Coronary artery (tissue), 2 donors: ENCODE results near the gene COL5A1.

Experiments
- DNase-seq: peaks from one replicate; pipeline ENCODE4 v3.0.0-alpha.2; 2017; ENCODE audit warnings: low spot score
- H3K27ac ChIP-seq, 2 donors: fragments of 200-600 bp; sonication (generic); one replicate each; pipeline ENCODE4 v1.5.1; 2016 to 2019
- H3K4me3 ChIP-seq: fragments of 200-600 bp; sonication (generic); 2 replicates; pipeline ENCODE4 v1.5.1; 2016; ENCODE audit warnings: mild to moderate bottlenecking, moderate library complexity
- CTCF ChIP-seq: fragments of 200-600 bp; sonication (generic); IDR thresholded peaks from one replicate; pipeline ENCODE4 v1.5.1; 2019; ENCODE audit warnings: antibody characterized with exemption

The COL5A1 gene

GRCh38 chr9:134635351-134636148 is 6.1 kb upstream of the COL5A1 start:
- no peak for DNase-seq
- no peak overlapping the region for H3K4me3 ChIP-seq
- no peak for TF ChIP-seq CTCF
- H3K27ac ChIP-seq, result no peak overlapping the region

- Histone ChIP-seq H3K27ac (no peak overlapping the region), H3K4me3 (no peak overlapping the region)
- no peak for DNase-seq
- TF ChIP-seq CTCF, result no peak
These were observed 5.5 kb upstream of the COL5A1 start for GRCh38 chr9:134636149-134636507.

GRCh38 chr9:134637241-134637640 is 4.4 kb upstream of the COL5A1 start:
- Histone ChIP-seq H3K4me3 (no peak overlapping the region), H3K27ac (no peak overlapping the region)
- no peak for TF ChIP-seq CTCF
- DNase-seq, result no peak

- Histone ChIP-seq H3K4me3 (no peak overlapping the region), H3K27ac (no peak overlapping the region)
- no peak for TF ChIP-seq CTCF
- DNase-seq, result no peak
These were observed 3.7 kb upstream of the COL5A1 start for GRCh38 chr9:134637696-134638501.

- Histone ChIP-seq H3K4me3 (no peak overlapping the region), H3K27ac (no peak overlapping the region)
- DNase-seq, result no peak
- TF ChIP-seq CTCF, result no peak
These were observed 3.0 kb upstream of the COL5A1 start for GRCh38 chr9:134638502-134639090.

- Histone ChIP-seq H3K27ac (no peak overlapping the region), H3K4me3 (no peak overlapping the region)
- TF ChIP-seq CTCF, result no peak
- no peak for DNase-seq
These were observed 1.6 kb upstream of the COL5A1 start for GRCh38 chr9:134639994-134640393.
